CD4-positive, alpha-beta T cell treated with Interleukin-4 for 4 hours (primary cell): ENCODE measurements around the gene BCO1.

Source experiments
- DNase-seq: peaks from one replicate; pipeline ENCODE4 v3.0.0-alpha.2; 2020

Gene BCO1

DNA sequence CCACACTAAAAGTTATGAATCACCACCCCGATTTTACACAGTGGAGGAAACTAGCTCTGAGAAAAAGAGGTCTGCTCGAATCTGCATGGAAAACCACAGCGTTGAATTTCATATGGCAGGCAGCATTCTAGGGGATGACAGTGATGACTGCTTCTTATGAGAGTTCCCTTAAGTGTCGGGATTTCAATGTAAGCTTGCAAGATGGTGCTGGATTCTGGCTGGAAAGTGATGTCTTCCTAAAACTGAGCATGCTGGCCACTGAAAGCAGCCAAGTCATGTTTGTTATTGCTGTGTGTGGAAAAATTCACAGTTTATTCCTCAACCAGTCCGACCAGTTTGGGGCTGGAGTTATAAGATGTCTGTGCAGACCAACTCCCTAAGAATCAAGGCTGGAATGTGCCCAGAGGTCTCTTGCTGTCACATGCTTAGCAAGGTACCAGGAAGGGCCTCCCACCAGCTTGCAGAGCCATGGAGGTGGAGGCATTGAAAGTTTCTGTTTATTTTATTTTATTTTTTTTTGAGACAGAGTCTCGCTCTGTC lies 39.1 kb downstream of the BCO1 start:
- no peak for DNase-seq

DNA sequence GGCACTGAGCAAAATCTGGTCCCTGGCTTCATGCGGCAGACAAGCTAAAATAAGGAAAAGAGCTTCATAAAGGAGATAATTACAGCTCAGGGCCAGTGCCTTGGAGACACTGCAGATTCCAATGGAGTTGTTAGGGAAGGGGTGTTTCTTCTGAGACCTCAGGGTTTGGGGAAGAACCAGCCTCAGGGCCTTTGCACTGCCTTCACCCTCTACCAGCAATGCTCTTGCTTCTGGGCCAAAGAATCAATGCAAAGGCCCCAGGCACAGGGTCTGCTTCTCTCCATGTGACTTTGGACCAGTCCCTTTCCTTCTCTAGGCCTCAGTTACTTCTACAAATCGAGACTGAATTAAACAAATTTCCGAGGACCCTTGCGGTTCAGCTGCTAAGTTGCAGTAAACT lies 40.0 kb downstream of the BCO1 start:
- DNase-seq: no peak

DNA sequence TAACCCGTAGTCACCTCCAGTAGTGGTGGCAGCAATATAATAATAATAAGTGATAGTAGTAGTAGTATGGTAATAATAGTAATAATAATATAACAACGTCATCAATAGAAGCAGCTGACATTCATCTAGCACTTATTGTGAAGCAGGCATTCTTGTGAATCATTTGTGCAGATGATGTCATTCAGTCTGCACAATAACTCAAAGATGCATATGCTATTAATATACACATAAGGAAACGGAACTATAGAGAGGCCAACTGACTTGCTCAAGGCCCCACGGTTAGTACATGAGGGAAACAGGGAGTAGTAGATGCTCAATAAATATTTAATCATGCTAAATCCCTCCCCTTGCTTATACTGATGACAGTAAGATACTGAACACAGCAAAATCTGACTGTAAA lies 40.9 kb downstream of the BCO1 start:
- DNase-seq: no peak

DNA sequence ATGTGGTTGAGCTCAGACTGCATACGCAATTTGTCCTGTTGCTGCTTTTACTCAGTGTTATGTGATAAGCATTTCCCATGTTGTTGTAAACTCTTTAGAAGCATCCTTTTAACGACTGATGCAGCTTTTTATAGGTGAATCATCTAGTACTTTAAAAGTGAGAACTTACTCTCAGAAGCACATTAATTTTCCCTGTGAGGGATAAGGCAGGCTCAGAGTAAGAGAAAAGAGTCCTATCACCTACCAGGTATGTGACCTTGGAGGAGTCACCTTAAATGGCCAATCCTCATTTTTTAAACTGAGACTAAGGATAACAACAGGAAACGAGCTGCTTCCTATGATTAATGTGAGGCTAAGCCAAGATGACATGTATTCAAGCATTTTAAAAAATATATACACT lies 41.9 kb downstream of the BCO1 start:
- no peak for DNase-seq

DNA sequence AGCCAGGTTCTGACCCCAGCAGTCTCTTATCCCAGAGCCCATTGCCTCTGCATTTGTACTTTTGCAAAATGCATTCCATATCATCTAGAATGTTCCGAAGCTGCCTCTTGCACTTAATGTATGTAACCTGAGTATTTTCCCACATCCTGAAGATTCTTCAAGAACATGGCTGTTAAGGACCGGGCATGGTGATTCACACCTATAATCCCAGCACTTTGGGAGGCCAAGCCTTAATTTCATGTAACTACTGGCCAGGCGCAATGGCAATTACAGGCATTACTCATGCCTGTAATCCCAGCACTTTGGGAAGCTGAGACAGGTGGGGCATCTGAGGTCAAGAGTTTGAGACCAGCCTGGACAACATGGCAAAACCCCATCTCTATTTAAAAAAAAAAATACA lies 44.6 kb downstream of the BCO1 start:
- DNase-seq: no peak

DNA sequence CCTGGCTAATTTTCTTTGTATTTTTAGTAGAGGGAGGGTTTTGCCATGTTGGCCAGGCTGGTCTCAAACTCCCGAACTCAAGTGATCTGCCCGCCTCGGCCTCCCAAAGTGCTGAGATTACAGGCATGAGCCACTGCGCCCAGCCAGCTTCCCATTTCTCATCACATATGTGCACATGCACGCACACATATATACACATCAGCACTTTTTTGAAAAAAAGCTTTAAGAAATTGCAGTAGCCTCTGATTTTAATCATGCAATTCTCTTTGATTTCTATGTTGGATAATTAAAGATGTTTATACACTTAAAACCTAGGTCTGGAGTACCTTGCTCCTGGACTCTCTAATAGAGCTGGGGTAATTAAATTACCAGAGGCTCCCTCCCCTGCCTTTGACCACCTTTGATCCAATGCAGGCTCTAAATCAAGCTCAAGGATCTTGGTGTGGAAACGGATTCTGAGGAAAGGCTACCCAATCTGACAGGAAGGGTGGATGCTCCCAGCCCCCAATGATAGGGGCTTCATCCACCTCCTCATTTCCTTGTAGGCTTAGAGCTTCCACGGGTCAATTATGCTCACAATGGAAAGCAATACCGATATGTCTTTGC lies 46.6 kb downstream of the BCO1 start:
- no peak for DNase-seq

DNA sequence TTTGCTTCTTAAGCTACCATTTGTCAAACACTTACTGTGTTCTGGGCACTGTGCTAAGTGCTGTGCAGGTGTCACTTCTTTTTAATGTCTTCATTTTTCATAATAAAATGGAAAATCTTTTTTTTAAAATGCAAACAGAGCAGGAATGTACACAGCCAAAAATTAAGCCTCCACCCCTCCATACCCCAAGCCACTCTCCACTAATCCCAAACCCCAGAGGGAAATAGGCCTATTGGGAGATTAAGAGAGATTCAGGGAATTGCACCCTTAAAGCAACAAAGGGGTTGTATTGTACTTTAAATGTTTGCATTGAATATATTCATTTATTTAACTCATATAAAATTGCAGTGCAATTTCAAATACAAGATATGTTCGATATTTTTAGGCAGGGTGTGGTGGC lies 47.7 kb downstream of the BCO1 start:
- DNase-seq: no peak

DNA sequence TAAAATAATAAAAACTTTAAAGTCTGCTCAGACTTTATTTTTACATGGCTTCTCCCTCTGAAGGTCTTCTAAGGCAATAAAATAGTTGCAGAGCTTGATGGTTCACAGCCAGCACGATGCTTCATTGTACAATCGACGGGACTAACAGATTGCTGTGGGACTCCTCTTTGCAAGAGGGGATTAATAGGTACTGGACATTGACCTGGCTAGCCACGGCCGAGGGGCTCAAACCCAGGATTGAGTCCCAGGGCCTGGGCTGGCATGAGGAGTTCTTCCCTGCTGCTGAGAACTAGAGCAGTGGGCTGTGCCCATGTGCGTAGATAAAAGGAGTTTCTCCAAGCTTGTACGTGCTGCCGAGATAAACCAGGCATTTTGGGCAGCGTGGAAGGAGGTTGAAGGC lies 52.6 kb downstream of the BCO1 start:
- DNase-seq: no peak

DNA sequence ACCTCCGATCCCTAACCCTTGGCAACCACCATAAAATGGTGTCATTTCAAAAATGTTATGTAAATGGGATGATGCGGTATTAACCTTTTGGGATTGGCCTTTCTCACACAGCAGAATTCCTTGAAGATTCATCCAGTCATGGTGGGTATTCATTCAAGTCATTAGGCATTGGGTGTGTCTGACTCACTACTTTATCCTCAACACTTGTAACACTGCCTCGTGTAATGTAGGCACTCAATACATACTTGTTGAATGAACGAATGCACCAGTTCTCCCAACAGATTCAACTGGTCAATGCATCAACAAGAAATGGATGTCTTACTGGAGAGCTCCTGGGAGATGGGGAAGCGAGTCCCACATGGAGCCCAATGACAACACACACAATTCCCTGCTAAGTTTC lies 54.4 kb downstream of the BCO1 start:
- DNase-seq: no peak

DNA sequence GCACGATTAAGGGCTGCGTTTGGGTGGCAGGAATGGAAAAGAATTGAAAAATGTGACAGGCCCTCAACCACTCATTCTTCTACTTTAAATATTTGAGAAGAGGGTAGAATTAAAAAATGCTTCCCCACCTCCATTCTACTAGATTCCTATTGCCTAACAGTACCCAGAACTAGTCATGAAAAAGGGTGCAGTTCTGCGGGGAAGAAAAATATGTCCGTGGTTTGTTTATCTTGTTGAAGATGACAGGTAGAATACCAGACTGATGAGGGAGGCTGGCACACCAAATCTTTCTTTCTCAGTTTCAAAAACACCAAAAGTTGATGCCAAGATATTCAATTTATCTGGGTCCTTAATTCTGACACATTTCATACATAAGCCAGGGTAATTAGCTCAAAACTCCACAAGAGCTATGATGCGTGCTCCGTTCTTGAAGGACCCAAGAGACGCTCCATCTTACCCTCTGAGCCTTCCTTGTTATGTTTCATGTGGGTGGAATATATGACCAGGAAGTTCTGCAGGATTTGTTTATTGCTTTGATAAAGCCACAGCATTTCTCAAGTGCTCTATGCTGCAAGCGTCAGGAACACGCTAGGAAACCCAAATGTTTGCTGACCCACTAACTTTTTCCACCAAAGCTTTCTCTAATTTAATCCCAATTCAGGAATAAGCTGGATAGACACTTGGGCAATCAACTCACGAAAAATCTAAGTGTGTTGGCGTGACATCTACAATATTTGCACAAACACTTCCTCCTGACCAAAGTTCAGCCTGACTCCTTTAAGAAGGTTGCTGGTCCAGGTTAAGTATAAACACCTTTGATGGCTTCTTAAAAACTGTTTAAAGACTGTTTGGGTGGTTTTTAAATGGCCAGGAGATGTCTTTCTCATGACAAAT lies 55.7 kb downstream of the BCO1 start:
- DNase-seq: no peak

DNA sequence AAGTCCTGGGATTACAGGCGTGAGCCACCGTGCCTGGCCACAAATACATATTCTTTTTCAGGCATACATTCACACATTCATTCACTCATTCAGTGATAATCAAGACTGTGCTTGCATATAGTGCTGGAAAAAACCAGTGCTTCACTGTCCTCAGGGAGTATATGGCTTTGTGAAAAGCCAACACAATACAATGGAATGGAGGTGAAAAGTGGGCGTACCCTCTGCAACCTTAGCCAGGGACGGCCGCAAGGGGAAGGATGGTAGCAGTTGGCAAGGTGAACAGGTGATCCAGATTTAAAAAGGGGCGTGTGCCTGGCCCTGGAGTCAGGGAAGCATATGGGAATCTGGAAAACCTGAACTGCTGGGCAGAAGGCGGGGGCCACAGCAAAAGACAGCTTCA lies 58.1 kb downstream of the BCO1 start:
- no peak for DNase-seq

DNA sequence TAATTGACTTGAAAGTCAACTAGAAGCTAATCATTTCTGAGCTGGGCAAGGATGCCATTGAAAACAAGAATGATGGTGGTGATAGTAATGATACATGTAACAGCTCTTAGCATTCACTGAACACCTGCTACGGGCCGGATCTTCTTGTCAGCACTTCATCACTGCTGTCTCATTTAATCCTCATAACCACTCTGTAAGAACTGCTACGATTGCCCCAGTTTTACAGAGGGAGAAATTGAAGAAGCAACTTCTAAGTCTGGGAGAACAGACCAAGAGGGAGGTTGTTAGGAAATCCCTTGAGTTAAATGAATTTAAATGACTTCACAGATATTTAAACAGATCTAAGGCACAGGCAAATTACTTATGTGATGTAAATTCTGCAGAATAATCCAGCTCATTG lies 69.3 kb downstream of the BCO1 start:
- no peak for DNase-seq

DNA sequence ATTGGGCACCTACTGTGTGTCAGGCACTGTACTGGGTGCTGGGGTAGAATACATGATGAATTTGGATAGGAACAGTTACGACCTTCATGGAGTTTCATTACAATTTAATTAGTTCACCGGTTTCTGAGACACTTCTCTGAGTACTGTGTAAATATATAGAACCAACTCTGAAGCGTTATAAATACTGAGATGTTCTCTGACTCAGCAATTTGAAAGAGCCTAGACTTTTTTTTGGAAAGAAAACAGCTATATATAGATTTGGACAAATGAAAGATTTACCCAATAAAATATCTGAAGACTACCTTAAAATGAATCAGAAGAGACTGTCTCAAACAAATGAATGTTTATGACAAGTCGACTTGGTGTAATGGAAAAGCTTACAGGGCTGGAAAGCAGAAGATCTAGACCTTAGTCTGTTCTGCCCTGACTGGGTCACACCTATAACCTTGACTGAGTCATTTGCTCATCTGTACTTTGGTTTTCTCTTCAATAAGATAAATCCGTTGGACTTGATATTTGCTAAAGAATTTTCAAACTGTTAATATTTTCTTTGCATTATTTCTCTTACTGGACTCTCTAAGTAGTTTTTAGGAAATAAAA lies 71.7 kb downstream of the BCO1 start:
- no peak for DNase-seq

DNA sequence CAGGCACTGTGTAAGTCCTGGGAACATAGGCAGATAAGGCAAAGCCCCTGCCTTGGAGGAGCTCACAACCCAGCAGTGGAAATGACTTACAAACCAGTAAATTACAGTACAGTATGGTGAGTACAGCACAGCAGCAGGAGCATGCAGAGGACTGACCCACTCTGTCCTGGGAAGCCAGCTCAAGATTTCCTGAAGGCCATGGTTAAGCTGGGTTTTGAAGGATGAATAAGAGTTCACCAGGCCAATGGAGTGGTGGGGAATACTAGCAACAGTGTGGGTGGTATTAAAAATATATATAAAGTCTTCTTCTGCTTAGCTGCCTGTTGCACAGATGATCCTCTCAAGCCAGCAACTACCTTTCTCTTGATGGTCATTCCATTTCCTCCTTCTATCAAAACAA lies 73.3 kb downstream of the BCO1 start:
- no peak for DNase-seq

DNA sequence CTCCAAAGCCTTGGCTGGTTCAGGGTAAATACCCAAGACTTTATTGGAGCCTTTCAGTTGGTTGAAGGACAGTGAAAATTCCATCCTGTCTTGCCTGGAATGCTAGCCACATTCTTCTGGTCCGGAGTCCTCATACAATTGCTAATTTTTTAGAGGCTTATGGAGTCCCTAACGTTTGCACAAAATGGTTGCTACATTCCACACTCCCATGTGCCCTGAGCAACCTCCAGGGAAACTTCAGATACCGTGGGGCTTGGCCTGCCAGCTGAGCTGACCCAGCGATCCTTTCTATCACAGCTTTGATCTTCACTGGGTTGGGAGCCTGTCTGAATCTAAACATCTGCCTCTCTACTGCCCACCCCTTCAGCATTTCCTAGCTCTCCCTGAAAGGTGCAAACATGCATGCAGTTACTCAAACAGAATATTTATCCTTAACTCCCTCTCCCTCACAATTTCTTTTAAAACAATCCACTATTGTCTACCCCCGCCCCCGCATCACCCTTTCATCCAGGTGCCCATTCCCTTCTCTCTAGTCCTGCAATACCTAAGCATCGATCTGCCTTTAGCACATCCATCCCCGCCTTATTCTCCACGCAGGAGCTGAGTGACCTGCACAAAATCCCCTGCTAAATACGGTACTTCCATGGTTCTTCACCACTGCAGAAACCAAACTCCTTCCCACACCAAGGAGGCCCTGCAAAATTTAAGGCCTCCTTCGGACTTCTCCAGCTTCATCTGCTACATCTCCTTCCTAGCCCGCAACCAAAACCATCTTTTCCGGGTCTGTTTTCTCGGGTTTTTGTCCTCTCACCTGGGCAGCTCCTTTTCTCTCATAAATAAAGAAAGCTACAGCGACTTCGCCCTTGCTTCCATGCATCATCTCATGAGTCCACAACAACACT lies 75.5 kb downstream of the BCO1 start:
- DNase-seq: no peak

DNA sequence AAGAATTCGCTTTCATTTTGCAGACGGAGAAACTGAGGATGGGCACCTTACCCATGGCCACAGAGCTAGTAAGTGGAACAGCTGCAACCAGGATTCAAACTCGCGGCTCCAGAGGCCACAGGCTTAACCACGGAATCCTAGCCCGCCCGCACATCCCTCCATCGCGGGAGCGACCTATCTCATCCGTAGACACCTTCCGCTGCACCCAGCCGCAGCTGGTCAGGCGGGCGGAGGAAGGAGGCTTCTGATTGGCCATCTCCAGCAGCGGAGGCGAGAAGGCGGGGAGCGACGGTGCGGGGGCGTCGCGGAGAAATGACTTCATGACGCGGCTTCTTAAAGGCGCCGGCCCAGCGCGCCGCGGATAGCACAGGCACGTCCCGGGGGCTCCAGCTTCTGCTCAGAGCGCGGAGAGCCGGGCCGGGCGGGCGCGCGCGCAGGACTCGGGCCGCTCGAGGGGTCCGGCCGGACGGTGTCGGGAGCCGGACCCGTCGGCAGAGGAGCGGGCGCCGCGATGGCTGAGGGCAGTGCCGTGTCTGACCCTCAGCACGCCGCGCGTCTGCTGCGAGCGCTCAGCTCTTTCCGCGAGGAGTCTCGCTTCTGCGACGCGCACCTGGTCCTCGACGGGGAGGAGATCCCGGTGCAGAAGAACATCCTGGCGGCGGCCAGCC lies 76.2 kb downstream of the BCO1 start, which contains the start of gene GAN:
Gene GAN, plus strand, starts transcription at position 360 of the 668 bp plus-strand sequence. Its CDS starts 152 bp downstream, at position 512.
- DNase-seq: peak; percentile 95

DNA sequence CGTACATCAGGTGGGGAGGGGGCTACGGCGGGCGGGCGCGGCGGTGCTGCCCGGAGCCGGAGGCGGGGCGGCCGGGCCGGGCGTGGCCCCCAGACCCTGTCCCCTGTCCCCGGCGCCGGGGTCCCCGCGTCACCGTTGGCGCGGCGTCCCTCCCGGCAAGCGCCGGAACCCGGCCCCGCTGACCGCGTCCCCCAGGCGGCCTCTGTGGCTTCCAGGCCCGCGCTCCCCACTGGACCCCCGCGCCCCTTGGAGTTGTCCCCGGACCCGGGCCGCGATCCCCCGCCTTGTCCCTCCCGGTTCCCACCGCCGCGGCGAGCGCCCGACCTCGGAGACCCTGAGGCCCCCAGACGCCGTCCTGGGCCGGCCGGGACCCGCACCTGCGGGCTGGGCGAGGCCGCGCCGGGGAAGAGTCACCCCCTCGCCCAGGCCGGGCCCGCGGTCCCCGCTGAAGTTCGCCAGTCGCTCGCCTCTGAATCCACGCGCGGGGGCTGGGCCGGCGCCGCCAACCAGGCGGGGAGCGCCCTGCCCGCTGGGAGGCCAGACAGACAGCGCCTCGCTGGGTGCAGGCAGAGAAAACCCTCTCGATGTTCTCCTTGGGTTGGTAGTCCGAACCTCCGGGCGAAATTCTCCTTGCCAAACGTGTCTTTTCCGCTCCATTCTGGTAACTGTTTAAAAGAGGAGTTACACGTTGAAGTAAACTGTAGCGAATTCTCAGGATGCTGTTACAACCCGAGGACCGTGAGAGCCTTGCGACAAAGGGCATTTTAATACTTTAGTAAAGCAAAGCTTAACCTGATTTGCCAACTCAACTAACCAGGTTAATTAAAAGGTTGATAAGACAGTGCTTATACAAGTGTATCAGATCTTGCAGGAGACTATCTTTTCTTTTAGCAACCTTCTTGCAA lies 77.0 kb downstream of the BCO1 start:
- peak; percentile 18 for DNase-seq

DNA sequence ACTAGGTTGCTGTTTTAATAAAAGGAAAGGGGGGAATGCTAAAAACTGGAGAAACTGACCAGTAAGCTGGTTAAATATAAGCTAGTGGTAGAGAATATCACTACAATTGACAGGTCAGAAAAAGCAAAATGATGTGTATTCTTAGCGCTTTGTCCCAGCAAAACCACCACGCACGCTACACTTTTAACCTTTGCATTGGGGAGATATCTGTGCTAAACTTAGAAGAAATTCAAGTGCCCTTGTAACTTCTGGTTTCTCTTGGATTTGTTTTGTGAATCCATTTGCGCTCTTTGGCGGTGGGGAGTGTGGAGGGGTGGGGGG lies 77.6 kb downstream of the BCO1 start:
- no peak for DNase-seq

DNA sequence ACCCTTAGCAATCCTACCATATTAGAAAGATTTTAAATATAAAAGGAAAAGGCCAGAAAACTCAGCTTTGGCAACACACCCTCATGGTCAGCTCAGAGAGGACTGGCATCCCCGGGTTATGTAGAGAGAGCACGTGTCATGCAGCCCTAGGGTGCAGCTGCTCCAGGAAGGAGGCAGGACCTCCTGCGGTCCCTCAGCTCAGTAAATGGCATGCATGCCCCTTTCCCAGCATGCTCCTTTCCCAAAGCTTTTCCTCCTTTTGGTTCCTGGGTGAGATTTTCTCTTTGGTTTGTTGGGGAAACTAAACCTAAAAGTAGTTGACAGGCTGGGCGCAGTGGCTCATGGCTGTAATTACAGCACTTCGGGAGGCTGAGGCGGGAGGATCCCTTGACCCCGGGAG lies 80.2 kb downstream of the BCO1 start:
- no peak for DNase-seq

DNA sequence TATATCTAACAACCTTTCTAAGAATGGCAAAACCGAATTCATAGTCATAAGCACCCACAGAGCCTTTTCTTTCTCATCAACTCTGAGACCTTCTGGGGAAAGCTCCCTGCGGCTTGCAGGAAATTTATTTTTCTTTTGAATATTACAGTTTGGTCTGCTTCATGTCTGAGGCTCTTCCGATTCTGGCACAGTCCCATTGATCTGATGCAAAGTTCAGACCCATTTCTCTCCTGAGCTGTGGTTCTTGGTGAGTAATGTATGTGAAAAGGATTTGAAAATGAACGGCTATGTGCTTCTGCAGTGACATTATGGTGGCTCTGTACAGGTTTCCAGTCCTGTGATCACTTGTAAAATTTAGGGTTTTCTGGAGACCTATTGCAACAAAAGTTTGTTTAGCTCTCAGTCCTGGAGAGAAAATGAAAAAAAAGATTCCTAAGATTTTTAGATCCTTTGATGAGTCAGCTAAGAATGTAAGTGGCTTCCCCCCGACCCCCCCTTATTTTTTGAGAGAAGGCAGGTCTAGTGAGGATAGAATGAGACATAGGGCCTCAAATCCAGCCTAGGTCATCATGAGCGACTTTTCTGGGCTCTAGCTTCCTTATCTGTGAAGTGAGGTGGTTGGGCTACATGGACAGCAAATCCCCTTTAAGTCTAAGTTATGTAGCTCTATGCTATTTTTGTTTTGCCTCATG lies 80.9 kb downstream of the BCO1 start:
- DNase-seq: no peak

DNA sequence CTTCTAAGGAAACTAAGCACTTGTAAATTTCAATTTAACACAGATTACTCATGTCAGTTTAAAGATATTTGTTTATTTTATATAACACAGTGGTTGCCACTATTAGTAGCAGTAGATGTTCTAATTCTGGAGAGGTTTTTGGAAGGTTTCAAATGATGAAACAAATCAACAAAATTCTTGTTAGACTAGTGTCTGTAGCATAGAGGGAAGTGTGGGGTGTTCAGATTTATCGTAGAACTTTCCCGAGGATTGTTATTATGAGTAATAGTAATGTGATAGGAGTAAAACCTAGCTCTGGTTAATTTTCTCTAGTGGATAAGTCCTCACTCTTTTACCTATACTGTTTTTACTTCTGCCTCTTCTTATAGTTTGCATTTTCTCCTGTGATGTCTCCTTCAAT lies 82.5 kb downstream of the BCO1 start:
- DNase-seq: no peak
